Limb (tissue), 2 donors: ENCODE data around the gene CCDC61.

ENCODE experiments used
- DNase-seq, 2 donors: peaks; one replicate each; pipeline ENCODE4 v3.0.0-alpha.2; 2016; ENCODE audit errors: extremely low spot score in 2 of 2

CCDC61 gene, protein sequence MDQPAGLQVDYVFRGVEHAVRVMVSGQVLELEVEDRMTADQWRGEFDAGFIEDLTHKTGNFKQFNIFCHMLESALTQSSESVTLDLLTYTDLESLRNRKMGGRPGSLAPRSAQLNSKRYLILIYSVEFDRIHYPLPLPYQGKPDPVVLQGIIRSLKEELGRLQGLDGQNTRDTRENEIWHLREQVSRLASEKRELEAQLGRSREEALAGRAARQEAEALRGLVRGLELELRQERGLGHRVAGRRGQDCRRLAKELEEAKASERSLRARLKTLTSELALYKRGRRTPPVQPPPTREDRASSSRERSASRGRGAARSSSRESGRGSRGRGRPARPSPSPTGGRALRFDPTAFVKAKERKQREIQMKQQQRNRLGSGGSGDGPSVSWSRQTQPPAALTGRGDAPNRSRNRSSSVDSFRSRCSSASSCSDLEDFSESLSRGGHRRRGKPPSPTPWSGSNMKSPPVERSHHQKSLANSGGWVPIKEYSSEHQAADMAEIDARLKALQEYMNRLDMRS

DNA sequence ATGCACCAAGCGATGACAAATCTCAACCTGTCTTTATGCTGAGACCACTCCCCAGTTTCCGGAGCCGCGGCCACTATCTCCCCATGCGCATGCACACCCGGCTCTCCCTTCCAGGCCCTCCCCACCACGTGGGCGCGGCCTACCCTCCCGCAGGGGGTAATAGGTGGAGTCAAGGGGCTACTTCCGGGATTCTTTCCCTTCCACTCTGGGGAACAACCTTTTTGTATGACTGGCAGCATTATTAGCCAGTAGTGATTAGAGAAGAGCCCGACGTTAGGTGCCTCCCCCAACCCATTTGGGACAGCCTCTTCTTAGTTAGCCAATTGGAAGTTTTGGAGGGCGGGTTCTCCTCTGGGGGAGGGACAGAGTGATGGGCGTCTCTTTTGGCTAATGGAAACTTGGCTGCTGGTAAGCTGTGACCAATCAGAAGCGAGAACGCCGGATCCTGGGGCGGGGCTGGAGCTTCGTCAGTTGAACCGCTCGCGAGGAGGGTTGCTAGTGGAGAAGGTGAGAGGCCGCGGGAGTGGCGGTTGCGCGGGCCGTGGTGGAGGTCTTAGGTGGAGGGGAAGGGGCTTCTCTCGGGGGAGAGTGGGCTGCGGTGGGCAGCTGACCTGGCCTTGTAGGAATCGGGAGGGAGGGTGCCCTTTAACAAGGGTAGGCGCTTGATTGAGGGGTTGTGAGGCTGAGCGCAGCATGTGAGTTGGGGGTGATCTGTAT is at the start of gene CCDC61:
CCDC61 (plus strand) TSS at position 470 of the 717 bp plus-strand sequence. CDS start 7,552 bp downstream, outside the sequence.
- peak; percentile 97 to 99 for DNase-seq

DNA sequence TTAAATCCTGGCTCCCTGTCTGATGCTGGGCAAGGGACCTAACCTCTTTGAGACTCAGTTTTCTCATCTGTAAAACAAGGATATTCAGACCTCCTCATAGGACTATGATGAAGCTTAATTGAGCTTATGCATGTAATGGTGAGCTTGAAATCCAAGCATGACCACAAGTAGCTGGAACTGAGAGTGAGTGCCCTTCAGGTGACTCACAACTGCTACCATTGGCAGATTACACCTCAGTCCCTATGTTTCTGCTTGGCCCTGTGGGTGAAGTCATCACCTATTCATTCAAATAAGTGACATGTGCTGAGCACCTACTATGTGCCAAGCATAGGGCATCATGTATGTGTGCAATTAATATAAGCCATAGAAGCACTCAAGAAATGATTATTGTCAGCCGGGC is 47.3 kb upstream of the CCDC61 start:
- DNase-seq: no peak

DNA sequence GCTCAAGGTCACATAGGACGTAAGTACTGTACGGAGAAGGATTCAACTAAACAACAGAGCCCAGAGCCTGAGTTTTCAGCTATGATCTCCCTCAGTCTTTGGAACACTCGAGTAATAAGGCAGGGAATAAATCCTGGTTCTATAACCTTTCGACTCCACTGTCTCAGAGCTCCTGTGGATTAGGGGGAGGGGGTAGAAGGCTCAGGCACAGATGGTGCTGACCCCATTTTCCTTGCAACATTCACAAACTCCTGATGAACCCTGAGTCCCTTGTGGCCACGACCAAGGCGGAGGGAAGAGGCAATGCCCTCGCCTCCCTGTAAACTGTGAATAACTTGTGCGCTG is 43.0 kb upstream of the CCDC61 start:
- no peak for DNase-seq

DNA sequence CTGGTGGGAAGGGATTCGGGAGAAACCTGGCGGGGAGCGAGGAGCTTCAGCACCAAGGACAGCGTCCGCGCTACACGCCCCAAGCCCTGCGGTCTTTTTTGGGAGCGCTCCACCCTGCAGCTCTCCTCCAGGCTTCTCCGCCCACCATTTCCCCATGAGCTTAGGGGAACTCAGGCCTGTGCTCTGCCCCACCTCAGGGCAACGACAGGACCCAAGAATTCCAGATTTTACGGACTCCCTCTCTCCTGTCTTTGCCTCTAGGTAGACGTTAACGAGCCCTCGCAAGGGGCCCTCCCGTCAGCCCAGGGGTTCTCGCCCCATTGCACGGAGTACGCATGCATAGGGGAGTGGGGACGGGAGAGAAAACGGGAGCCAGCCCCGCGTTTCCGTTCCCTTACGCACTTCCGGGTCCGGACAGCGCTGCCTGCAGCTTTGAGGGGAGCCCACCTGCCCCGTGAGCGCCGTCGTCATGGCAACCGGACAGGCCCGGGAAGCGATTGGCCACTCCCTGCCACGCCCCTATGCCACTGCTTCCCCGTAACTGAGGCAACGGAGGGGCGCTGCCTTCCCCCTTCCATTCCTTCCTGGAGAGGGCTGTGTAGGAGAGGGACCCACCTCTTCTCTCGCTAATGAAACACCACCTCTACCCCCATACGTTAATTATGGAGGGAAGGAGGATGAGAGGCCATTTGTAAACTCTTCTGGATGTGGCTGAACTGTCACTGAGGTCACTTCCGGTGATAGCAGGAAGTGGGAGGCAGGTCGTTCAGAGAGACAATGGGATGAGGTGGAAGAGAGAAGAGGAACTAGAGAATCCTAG is 42.4 kb upstream of the CCDC61 start:
- DNase-seq: peak; percentile 62 to 80

DNA sequence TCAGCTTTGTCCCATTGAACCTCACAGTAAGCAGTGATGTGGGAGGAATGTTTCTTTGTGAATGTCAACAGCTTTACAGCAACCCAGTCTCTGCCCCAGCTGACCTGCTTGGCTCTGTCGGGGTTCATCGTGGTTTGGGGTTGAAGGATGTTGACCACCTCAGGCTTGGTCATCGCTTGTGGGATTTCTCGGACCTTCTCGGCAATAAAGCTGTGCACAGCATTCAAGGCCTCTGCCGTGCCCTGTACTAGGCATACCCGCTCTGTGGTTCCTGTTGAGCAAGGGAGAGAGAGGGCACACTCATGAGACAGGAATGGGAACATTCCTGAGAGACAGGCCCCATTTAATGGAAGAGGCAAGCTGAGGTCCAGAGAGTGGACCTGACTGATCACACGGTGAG is 41.6 kb upstream of the CCDC61 start:
- DNase-seq: no peak

DNA sequence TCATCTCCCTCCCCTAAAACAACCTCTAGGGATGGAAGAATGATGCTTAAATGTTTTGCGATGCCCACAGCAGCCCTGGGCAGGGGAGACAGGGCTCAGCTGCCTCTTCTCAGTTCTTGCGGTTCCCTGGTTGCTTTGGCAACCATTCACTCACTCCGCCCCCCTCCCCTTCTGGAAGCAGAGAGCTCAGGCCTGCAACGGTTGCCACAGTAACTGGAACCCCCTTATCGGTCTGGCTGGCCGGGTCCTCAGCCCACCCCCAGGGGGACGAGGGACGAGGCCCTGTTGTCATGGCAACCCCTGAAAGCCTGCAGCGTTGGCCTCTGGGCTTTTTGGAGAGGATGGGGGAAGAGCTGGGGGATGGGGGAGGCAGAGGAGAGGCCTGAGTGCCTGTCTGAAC is 41.1 kb upstream of the CCDC61 start:
- DNase-seq: peak in 1 of 2 donors; percentile 76

DNA sequence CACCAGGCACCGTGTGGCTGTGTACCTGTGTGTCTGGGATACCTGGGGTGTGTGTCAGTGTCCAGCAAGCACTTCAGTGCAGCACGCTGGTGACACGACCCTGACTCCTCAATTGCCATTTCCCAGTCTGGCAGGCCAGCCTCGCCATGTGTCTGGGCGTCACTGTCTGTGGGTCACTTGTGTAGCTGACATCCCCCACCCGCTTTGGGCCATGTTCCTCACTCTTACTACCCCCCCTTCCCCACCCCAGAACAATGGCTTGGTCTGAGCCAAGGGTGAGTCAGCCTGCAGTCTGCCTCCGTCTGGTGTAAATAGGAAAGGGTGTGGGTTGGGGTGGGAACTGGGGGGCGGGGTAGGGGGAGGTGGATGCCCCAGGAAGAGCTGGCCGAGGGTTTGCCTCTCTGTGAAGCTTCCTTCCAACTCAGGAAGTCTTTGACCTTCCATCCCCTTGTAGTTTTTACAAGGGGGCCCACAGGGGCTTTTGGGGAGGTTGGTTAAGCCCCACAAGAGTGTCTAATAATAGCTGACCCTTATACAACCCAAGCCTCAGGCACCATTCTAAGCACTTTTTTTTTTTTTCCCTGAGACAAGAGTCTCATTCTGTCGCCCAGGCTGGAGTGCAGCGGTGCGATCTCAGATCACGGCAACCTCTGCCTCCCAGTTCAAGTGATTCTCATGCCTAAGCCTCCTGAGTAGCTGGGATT is 39.2 kb upstream of the CCDC61 start:
- DNase-seq: no peak

DNA sequence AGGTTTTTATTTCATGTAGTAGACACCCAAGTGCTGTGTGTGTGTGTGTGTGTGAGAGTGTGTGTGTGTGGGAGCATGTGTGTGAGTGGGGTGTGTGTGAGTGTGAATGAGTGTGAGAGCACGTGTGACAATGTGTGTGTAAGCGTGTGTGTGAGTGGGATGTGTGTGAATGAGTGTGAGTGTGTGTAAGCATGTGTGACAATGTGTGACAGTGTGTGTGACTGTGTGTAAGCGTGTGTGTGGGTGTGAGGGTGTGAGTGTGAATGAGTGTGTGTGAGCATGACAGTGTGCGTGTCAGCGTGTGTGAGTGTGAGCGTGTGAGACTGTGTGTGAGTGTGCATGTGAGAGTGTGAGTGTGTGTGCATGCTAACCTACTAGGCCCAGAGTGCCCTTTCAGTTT is 36.9 kb upstream of the CCDC61 start:
- DNase-seq: no peak

DNA sequence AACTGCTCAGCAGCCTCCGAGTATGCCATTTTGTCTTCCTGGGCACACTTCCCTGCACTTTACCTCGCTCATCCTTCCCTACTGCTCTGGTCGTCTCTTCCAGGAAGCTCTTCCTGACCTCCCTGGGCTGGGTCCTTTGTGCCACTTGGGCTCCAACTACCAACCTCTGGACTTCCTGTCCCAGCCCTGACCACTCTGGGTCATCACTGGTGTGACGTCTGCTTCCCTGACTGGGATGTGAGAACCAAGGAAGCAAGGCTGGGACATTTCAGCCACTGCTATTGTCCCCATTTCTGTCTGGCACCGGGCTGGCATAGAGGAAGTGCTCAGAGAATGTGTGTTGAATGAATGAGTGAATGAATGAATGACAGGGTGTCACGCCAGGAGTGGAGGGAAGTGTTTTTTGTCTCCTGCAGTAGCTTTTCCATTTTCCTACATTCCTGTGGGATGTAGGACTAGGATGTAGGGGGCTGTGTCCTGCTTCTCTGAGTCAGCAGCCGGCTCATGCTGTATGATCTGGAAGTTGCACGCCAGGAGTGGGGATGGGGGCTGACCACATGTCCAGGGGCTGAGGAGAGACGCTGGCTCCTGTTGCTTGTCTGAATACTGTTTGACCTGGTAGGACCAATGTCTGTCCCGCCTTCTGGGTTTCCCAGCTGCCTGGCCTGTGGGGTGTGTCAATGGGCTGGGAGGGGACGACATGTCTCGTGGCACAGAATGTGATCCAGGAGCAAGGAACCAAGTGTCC is 36.3 kb upstream of the CCDC61 start:
- no peak for DNase-seq

DNA sequence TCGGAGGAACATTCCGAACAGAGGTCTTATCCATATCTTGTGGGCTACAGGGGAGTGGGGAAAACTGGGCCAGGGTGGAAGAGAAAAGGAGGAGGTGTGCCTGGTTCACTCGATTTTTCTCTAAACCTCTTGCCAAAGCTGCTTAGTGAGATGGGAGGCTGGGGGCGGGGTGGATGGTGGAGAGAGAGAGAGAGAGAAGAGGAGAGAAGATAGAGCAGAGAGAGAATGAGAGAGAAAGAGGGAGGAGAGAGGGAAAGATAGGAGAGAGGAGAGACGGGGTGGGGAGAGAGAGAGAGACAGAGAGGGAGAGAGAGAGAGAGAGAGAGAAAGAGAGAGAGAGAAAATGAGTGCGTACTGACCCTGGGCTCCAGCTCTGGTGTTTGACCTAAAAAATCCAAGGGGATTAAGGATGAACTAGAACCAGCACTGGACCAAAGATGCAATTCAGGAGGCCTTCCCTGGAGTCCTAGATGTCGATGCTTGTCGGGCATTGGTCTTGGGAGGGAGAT is 35.7 kb upstream of the CCDC61 start:
- DNase-seq: no peak

DNA sequence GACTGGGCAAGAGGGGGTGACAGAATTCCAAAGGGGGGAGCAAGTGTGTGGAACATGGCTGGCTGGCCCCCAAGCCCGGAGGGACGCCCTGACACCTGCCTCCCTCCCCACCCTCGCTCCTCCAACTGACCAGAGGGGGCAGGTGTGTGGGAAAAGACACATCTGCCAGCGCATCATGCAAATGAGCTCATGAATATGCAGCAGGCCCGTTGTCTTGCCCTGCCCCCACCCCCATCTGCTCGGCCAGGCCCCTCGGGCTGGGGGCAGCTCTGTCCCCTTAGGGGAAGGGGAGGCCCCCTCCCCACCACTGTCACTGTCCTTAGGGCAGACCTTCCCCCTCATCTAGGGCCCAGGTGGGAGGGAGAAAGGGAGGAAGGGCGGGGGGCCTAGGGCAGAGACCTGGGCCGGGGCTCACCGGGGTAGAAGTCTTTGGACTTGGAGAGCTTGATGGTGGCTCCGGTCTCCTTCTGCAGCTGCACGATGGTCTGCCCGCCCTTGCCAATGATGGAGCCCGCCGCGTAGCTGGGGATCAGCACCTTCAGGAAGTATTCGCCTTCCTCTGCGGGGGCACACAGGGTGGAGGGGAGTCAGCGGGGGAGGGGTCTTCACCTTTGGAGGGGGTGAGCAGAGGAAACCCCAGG is 34.6 kb upstream of the CCDC61 start:
- peak in 1 of 2 donors; percentile 51 for DNase-seq

DNA sequence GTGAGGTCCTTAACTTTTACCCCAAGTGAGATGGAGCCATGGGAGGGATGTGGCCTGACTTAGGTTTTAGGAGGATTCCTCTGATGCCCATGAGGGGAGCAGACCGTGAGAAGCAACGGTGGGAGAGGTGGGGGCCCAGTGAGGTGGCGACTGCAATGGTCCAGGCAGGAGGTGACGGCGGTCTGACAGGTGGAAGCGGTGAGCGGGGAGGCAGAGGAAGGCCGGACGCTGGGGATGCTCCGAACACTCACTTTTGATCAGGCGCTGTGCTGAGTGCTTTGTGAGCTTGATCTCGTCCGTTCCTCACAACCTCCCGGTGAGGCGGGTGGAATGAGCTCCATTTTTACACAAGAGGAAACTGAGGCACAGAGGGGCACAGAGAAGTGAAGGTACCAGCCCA is 33.2 kb upstream of the CCDC61 start:
- DNase-seq: no peak

DNA sequence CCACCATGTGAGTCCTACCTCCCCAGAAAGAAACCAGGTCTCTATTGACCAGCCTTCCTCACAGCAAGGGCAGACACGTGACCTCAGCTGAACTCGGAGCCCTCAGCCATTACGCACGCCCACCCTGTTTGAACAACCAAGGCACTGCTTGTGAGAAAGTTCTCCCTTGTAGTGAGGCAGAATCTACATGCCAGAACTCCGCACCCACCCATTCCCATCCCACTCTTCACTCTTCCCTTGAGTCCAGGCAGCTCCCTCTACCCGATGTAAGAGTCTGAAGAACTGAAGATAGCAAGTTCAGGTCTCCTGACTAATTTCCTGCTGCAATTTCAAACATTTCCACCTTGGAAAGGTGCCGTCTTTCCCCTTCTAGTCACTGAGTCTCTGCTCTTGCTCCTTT is 28.0 kb upstream of the CCDC61 start:
- no peak for DNase-seq

DNA sequence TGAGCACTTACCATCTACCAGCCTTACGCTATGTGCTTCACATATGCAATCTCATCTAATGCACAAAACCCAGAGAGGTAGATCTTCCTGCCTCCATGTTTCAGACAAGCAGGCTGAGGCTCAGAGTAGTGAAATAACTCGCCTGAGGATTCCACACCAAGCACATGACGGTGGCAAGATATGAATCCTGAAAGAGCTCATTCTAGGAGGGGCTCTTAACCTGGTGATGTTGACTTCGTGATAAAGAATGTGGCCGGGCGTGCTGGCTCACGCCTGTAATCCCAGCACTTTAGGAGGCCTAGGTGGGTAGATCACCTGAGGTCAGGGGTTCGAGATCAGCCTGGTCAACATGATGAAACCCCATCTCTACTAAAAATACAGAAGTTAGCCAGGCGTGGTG is 26.6 kb upstream of the CCDC61 start:
- no peak for DNase-seq

DNA sequence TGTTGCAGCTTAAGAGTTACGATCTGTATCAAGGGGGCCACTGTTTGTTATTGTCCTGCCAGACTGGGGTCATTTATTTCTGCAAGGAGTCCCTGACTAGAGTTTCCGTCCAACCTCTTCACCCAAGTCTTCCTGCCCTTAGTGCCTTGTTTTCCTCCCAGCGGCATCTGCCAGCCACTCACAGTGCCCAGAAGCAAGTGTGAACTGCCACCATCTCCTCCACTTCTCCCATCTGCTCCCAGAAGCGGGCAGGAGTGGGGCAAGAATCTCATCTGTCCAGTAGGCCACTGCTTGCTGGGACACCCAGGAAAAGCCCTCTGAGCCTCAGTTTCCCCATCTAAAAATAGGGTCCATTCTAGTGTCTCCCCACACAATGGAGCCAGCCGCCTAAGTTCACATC is 25.6 kb upstream of the CCDC61 start:
- no peak for DNase-seq

DNA sequence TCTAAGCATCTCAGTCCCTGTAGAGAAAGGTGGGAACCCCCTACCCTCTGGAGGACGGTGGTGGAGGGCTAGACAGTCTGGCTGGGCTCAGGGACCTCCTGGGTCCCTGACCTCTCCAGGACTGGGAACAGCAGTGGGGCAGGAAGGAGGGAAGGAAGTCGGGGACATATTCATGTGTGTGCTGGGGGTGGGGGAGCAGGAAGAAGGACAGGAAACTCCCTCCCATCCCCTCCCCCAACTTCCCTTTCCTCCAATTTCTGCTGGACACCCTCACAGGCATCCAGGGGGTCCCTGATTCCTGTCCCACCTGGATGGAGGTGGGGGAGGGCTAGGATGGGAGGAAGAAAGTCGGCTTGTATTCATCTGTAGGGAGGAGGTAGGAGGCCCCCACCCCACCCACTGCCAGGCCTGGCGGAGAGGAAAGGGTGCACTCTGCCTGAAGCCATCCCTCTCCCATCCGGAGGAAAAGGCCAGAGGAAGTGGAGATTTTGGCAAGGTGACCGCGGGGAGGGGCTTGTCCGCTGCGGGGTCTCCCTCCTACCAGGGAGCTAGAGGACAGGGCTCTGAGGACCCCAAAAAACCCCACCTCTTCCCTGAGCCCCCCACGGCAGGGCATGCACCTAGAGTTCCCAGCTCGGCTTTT is 23.9 kb upstream of the CCDC61 start:
- DNase-seq: no peak

DNA sequence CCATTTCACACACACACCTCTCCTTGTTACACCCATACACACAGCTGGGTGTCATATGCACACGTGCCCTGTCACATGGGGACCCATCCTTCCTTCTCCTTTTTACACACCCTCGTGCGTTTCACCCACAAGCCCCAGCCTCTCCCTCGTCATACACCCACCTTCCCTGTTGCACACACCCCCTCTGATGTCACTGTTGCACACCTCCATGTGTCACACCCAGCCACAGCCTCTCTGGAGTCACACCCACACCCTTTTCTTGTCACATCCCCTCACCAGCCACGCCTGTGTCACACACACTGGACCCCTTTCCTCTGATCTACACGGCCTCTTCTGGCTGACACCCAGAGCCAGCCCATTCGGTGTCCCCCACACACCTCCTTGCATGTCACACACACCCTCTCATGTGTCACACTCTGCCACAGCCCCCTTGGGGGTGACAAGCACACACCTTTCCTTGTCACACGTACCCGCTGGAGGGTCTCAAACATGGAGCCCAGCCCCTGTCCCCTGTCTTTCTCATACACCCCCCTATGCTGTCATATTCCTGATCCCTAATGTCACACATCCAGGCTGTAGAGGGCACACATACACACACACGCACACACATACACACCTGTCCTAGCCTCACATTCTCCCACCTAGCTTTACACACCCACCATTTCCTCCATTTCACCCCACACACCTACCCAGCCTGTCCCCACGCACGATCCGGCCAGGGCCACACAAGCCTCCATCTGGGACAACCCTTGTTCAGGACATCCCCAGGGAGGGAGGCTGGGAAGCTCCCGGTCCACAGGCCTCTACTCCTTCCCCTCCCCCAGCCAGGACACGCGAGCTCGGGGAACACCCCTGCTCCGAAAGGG is 23.0 kb upstream of the CCDC61 start:
- peak in 1 of 2 donors; percentile 51 for DNase-seq

DNA sequence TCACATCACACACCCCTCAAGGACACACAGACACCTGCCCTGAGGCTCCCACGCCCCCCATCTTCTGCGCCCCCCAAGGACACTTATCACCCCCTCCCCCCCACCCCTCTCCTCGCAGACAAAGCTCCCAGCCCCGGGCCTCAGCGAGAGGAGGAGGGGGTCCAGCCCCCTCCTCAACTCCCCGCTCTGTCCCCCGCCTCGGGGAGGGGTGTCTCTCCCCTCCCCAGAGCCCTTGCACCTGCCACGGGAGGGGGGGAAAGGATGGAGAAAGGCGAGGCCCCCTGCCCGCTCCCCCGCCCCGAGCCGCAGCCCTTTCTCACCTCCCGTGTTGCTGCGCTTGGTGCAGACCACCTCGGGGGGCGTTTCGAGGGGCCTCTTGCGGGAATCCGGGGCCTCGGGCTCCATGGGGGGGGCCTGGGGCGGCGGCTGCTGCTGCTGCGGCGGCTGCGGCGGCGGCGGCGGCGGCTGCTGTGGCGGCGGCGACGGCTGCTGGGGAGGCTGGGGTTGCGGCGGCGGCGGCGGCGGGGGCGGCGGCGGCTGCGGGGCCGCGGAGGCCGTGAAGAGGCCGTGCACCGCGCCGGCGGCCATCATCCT is 22.2 kb upstream of the CCDC61 start:
- DNase-seq: peak in 1 of 2 donors; percentile 68
